ENCODE data around the gene TMIGD1. TPM values are rescaled to one million over a fixed set of nuclear protein-coding genes. Genes with fewer than 3 reads are reported as not detected.
"Not testable (repeated sequence)": the region's sequence is repeated elsewhere in the genome, so short reads cannot be mapped to it uniquely, and the experiment has no call there.

TMIGD1 gene
- total and polyA plus RNA-seq, 2 experiments from 2014 or later, result not detected

GRCh38 chr17:30343244-30343643 lies 9.4 kb upstream of the TMIGD1 start:
- not testable (repeated sequence) for H3K79me2 ChIP-seq (replicated peaks; ENCODE audit: insufficient read depth); H3K4me2 ChIP-seq; H3K9me2 ChIP-seq (ENCODE audit: insufficient read depth); H3K27me3 ChIP-seq (ENCODE audit: insufficient read depth); H4K20me1 ChIP-seq (replicated peaks; ENCODE audit: insufficient read depth); ATAC-seq; H3K36me3 Mint-ChIP-seq (ENCODE audit: low read depth); H3K4me3 ChIP-seq; H3F3A ChIP-seq (replicated peaks; ENCODE audit: low read depth); DNase-seq (ENCODE audit: low spot score); H3K27ac ChIP-seq (ENCODE audit: low read depth); H3K27ac Mint-ChIP-seq; H3K4me1 ChIP-seq (ENCODE audit: insufficient read depth); H3K4me3 Mint-ChIP-seq; H3K36me3 ChIP-seq (ENCODE audit: insufficient read depth); H2AFZ ChIP-seq; H3K9me3 Mint-ChIP-seq; H3K27me3 Mint-ChIP-seq (ENCODE audit: insufficient read depth, low read depth, poor library complexity)
- H3K4me1 Mint-ChIP-seq, result peaks cover 13% of the 10 kb centered on the region

DNA sequence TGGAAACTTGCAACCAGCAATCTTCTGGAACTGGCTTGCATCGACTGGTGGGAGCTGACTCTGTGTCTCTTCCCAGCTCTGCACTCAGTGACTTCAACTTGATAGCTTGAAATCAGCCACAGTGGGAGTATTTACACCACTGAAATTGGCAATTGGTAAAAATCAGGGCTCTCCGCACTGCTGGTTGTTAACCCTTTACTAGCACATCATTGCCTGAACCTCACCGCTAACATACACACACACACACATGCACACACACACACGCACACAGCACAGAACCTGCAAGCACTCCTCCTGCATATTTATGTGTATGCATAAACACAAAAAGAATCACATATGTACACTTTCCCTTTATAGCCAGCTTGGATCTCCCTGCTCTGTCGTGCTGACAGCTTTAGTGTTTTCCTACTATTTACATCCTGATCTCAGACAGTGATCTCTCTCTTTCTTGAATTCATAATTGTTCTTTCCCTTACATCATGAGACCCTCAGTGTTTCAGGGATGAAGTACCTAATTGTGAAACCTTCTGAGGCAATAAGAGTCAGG lies 7.9 kb upstream of the TMIGD1 start:
- H3K4me1 Mint-ChIP-seq, result peaks cover 13% of the 10 kb centered on the region
- H3K4me3 Mint-ChIP-seq, result no peak overlapping the region
- 0 out of 2 replicates have a peak, but pooled peaks cover 3% of the 10 kb centered on the region for H4K20me1 ChIP-seq (replicated peaks; ENCODE audit: insufficient read depth)

More for the DNA sequence above, 7.9 kb upstream of the TMIGD1 start:
- no peaks in the 10 kb centered on the region for H3K27me3 ChIP-seq (ENCODE audit: insufficient read depth)
- H3K4me1 ChIP-seq (ENCODE audit: insufficient read depth), result no peaks in the 10 kb centered on the region
- H3K79me2 ChIP-seq (replicated peaks; ENCODE audit: insufficient read depth), result no peaks in the 10 kb centered on the region
- H3K36me3 ChIP-seq (ENCODE audit: insufficient read depth), result no peaks in the 10 kb centered on the region
- no peak overlapping the region for H3K27ac ChIP-seq (ENCODE audit: low read depth)
- H2AFZ ChIP-seq, result no peak overlapping the region
- Mint-ChIP-seq H3K27me3 (ENCODE audit: insufficient read depth, low read depth, poor library complexity) (peaks cover 8% of the 10 kb centered on the region), H3K27ac (no peak overlapping the region), H3K36me3 (ENCODE audit: low read depth) (no peaks in the 10 kb centered on the region), H3K9me3 (no peaks in the 10 kb centered on the region; the same call in 2 of the 3 replicates)
- no peak for ATAC-seq
- no peak for DNase-seq (ENCODE audit: low spot score)
- no peaks in the 10 kb centered on the region for H3F3A ChIP-seq (replicated peaks; ENCODE audit: low read depth)
- H3K4me2 ChIP-seq, result no peak overlapping the region
- no peak overlapping the region for H3K4me3 ChIP-seq
- H3K9me2 ChIP-seq (ENCODE audit: insufficient read depth), result no peaks in the 10 kb centered on the region
- no peak for TF ChIP-seq NANOG (IDR thresholded peaks at IDR 0.05; ENCODE audit: borderline replicate concordance)
- TF ChIP-seq JUNB (IDR thresholded peaks at IDR 0.05; ENCODE audit: unreplicated experiment), result no peak
- TF ChIP-seq, protein P1, sequence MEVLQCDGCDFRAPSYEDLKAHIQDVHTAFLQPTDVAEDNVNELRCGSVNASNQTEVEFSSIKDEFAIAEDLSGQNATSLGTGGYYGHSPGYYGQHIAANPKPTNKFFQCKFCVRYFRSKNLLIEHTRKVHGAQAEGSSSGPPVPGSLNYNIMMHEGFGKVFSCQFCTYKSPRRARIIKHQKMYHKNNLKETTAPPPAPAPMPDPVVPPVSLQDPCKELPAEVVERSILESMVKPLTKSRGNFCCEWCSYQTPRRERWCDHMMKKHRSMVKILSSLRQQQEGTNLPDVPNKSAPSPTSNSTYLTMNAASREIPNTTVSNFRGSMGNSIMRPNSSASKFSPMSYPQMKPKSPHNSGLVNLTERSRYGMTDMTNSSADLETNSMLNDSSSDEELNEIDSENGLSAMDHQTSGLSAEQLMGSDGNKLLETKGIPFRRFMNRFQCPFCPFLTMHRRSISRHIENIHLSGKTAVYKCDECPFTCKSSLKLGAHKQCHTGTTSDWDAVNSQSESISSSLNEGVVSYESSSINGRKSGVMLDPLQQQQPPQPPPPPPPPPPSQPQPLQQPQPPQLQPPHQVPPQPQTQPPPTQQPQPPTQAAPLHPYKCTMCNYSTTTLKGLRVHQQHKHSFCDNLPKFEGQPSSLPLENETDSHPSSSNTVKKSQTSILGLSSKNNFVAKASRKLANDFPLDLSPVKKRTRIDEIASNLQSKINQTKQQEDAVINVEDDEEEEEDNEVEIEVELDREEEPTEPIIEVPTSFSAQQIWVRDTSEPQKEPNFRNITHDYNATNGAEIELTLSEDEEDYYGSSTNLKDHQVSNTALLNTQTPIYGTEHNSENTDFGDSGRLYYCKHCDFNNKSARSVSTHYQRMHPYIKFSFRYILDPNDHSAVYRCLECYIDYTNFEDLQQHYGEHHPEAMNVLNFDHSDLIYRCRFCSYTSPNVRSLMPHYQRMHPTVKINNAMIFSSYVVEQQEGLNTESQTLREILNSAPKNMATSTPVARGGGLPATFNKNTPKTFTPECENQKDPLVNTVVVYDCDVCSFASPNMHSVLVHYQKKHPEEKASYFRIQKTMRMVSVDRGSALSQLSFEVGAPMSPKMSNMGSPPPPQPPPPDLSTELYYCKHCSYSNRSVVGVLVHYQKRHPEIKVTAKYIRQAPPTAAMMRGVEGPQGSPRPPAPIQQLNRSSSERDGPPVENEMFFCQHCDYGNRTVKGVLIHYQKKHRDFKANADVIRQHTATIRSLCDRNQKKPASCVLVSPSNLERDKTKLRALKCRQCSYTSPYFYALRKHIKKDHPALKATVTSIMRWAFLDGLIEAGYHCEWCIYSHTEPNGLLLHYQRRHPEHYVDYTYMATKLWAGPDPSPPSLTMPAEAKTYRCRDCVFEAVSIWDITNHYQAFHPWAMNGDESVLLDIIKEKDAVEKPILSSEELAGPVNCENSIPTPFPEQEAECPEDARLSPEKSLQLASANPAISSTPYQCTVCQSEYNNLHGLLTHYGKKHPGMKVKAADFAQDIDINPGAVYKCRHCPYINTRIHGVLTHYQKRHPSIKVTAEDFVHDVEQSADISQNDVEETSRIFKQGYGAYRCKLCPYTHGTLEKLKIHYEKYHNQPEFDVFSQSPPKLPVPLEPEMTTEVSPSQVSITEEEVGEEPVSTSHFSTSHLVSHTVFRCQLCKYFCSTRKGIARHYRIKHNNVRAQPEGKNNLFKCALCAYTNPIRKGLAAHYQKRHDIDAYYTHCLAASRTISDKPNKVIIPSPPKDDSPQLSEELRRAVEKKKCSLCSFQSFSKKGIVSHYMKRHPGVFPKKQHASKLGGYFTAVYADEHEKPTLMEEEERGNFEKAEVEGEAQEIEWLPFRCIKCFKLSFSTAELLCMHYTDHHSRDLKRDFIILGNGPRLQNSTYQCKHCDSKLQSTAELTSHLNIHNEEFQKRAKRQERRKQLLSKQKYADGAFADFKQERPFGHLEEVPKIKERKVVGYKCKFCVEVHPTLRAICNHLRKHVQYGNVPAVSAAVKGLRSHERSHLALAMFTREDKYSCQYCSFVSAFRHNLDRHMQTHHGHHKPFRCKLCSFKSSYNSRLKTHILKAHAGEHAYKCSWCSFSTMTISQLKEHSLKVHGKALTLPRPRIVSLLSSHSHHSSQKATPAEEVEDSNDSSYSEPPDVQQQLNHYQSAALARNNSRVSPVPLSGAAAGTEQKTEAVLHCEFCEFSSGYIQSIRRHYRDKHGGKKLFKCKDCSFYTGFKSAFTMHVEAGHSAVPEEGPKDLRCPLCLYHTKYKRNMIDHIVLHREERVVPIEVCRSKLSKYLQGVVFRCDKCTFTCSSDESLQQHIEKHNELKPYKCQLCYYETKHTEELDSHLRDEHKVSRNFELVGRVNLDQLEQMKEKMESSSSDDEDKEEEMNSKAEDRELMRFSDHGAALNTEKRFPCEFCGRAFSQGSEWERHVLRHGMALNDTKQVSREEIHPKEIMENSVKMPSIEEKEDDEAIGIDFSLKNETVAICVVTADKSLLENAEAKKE (CRISPR knock-in tag; IDR thresholded peaks at IDR 0.05), result no peak
- TF ChIP-seq, protein P2, sequence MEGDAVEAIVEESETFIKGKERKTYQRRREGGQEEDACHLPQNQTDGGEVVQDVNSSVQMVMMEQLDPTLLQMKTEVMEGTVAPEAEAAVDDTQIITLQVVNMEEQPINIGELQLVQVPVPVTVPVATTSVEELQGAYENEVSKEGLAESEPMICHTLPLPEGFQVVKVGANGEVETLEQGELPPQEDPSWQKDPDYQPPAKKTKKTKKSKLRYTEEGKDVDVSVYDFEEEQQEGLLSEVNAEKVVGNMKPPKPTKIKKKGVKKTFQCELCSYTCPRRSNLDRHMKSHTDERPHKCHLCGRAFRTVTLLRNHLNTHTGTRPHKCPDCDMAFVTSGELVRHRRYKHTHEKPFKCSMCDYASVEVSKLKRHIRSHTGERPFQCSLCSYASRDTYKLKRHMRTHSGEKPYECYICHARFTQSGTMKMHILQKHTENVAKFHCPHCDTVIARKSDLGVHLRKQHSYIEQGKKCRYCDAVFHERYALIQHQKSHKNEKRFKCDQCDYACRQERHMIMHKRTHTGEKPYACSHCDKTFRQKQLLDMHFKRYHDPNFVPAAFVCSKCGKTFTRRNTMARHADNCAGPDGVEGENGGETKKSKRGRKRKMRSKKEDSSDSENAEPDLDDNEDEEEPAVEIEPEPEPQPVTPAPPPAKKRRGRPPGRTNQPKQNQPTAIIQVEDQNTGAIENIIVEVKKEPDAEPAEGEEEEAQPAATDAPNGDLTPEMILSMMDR (conservative IDR thresholded peaks at IDR 0.05; ENCODE audit: low read depth in 2 of 2), result no peak
- no peak for TF ChIP-seq ETS1 (IDR thresholded peaks at IDR 0.05)

Measured in GM23338 (cell line).